NCI-H226 (cell line): ENCODE results near the gene GMPR2.
"Not testable (repeated sequence)": the region's sequence is repeated elsewhere in the genome, so short reads cannot be mapped to it uniquely, and the experiment has no call there.

Experiments
- DNase-seq: peaks from one replicate; pipeline ENCODE4 v3.0.0-alpha.2; 2015

GMPR2 gene

DNA sequence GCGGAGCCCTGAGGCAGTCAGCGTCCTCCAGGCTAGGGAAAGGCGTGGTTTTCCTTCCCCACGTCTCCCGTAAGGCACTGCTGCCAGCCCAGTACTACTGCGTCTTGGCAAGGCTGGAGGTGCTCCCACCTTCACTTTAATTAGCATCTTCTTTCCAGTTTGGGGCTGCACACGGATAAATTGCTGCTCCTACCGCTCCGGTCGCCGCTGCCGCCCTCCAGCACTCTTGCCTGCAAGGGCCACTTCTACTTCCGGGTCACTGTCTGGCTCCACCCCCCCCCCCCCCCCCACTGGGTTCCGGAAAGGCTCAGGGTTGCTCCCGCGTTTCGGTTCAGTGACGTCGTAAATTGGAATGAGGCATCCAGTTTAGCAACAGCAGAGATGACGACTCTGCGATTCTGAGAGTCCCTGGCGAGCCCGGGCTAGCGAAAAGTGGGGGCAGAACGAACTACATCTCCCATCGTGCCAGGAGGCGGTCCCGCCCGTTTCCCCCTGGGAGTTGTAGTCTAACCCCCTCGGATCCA is 546 bp upstream of the GMPR2 start, which contains the start of gene NEDD8:
TSS of gene NEDD8 (minus strand) at position 247 of the 524 bp plus-strand sequence. CDS start at position 147, 100 bp downstream.
- peak; percentile 98 for DNase-seq

DNA sequence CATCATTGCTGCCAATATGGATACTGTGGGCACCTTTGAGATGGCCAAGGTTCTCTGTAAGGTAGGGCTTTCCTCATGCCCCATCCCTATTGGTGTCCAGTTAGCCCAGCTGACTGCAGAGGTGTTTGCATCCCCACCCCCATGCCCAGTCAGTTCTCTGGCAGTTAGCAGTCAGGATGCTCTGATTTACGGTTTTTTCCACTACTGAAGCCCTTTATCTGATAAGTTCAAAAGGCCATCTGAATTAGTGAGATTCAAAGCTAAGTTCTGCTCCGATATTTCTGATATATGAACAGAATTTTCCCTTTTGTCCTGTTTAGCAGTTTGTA is 773 bp downstream of the GMPR2 start:
- peak; percentile 22 for DNase-seq

DNA sequence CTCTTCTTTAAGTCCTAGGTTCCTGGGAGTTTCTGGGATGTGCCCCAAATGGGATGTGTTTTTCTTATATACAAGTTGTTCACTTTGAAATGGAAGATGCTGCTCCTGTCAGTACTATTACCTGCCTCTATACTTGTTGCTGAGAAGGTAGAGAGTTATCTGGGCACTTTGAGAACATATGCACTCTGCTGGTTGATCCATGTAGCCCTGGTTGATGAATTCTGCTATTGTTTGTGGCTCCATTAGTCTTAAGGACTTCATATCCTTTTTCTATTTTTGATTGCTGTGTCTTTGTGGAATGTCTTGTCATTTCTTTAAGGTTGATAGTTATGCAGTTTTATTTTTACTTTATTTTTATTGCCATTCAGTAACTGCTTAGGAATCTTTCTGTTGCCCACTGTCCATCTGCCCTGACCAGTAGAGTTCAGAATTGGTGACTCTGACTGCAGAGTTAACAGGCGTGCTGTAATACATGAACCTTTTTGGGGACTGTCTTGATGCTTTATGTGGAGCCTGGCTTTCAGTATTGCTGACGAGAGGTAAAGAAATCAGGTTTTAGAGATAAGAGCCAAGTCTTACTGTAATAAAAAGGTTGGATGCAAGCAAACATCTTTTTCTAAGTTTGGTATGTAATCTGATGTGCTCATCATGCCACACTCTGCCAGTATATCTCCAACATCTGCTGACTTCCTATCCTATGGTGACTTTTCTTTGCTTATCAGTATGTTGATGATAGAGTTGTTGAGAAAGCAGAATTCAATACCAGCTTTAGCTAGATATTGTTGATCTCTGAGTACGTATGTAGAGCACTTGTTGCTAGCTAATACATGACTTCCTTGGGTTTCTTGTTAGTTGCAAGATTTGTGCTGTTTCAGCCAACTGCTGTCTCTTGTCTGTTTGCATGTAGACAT is 1.6 kb downstream of the GMPR2 start:
- no peak for DNase-seq

DNA sequence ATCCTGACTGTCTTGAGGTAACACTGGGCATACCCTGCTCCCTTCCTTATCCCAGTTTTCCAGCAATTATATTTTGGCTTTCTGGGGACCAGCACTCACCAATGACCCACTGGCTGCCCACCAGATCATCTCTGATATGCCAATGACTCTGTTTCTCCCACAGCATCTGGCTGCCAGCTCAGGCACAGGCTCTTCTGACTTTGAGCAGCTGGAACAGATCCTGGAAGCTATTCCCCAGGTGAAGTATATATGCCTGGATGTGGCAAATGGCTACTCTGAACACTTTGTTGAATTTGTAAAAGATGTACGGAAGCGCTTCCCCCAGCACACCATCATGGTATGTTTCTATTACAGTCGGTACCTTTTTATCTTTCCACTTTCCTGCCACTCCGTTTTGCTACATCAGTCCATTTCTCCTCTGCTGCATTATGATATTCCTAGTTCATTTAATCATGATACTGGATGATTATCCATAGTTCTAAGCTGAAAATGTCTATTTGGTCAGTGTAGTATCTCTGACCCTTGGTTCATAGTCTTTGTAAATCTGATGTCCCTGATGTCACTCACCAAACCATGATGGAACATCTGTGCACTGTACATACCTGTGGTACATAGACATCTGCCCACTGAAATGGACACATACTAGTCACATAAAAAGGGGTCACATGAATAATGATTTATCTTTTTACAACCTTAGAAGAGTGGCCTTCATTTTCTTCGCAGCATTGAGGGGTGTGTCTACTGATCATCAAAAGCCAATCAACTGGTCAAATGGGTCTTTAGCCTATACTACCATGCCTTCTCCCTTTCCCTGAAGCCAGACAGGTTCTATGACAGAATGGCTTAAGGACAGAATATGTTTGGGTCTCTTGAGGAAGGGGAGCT is 3.3 kb downstream of the GMPR2 start:
- DNase-seq = no peak

GRCh38 chr14:24236689-24237462 is 4.1 kb downstream of the GMPR2 start:
- no peak for DNase-seq

GRCh38 chr14:24237463-24237955 is 4.8 kb downstream of the GMPR2 start:
- DNase-seq = no peak

DNA sequence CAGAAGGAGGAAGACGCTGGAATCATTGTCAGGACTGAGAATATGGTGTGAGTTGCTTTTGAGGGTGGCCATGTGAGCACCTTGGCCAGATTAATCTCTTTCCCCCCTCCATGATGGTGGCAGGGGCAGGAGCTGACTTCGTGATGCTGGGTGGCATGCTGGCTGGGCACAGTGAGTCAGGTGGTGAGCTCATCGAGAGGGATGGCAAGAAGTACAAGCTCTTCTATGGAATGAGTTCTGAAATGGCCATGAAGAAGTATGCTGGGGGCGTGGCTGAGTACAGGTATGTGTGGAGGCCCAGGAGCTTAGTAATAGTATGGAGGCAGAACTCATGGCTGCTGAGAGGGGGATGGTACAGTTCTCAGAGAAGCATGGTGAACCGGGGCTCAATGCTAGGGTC is 5.4 kb downstream of the GMPR2 start:
- DNase-seq = peak; percentile 57

DNA sequence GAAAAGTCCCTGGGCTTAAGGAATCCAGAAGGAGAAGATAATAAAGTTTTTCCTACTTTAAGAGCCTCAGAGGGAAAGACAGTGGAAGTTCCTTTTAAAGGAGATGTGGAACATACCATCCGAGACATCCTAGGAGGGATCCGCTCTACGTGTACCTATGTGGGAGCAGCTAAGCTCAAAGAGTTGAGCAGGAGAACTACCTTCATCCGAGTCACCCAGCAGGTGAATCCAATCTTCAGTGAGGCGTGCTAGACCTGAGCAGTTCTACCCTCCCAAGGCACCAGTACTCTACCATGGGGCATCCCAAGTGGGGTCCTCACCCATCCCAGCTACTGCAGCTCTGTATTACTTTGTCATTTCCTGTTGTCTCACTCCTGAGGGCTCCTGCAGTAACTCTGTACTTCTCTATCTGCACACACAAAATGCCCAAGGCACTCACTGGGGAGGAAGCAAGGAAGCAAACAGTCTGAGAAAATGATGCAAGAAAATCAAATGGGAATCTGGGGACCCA is 5.9 kb downstream of the GMPR2 start:
- DNase-seq = no peak

DNA sequence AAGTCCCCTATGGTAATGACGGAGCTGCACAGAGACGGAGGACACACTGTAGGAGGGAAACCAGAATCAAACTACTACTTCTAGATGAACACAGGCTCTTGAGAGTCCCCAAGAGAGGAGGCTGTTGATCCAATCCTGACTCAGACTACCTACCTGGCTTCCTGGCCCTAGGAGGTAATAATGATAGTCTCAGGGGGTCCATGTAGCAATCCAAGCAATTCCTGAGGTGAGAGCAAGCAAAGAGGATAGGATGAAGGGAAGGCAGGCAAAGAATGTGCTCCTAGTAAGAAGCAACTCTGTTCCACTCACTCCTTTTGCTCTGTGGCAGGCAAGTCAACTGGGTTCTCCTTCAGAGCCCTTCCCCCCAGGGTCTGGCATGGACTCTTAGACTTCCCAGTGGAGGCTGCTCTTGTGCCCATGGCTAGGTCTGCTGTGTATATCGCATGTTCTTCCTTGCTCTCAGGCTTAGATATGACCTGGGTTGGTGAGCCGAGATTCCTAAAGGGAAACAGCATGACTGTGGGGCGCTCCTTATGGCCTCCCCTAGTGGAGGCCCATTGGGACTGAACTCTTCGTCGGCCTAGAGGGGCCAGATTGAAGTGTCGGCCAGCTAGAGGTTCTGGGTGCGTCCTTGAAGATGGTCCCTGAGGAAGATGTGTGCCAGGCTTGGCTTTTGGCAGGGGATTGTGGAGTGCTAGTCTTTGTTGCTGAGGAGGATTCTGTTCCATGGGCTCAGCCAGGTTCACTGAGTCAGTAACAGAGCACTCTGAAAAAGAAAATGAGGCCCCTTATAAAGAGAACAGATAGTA is 7.6 kb downstream of the GMPR2 start:
- DNase-seq = no peak

- peak; percentile 84 for DNase-seq
These were observed 9.2 kb downstream of the GMPR2 start for GRCh38 chr14:24241829-24242443.

GRCh38 chr14:24243336-24243836 is 10.7 kb downstream of the GMPR2 start:
- no peak for DNase-seq

- DNase-seq = not testable (repeated sequence)
These were observed 12.6 kb downstream of the GMPR2 start for GRCh38 chr14:24245350-24245749.

GRCh38 chr14:24246765-24247212 is 14.1 kb downstream of the GMPR2 start:
- DNase-seq = no peak

DNA sequence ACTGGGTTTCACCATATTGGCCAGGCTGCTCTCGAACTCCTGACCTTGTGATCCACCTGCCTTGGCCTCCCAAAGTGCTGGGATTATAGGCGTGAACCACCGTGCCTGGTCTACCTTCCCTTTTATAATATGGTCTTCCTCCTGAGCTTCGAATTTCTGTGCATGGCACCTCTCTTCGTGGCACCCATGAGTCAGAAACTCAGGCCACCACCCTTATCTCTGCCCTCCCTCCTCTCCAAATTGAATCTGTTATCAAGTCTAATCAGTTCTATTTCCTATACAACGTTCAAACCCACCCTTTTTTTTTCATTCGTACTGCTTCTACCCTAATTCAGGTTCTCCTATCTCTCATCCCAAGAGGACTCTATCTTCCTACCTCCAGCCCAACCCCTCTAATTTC is 14.7 kb downstream of the GMPR2 start:
- no peak for DNase-seq

DNA sequence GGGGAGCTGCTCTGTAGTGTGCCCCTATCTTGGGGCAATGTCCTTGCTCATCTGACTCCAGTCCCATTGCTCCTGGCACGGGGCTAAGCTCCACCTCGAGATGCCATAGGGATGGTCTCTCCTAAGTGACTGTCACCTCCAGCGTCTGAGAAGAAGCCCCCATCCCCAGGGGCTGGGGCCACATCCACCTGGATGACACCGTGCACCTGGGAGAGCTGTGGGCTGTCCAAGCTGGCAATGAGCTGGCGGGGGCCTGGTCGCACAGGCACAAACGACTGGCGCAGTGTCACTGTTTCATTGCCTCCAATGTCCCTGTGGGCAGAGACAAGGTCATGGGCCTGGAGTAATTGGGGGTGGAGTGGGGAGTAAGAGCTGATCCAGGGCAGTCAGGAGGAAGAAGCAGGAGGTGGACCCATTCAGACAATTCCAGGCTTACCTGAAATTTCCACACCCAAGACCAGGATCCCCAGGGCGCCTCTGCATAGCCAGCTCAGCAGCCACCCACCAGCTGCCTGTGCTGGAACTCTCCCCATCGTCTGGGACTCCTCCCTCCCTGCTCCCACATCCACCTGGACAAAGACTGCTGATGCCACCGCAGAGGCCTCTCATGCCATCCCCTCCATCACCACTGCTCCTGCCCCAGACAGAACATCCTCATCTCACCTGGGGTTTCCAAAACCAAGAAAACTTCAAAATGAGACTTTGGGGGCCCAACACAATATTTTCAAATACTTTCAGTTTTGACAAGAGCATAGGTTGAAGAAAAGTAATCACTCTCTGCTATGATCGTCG is 16.7 kb downstream of the GMPR2 start:
- no peak for DNase-seq

DNA sequence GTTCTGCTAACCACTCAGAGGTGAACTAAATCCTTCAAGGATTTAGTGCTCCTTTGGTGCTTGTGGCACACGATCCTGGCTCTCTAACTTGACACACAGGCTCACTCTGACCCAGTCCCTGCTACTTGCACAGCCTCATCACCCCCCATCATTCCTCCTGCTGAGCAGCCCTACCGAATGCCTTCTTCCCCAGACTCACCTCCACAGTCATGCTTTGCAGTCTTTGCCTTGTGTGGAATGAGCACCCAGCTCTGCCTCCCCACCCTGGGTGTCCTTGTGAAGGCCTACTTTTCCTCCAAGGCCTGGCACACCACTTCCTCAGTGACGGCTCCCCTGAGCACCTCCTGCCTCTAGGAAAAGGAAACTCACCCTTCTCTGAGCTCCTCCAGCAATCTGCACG is 17.6 kb downstream of the GMPR2 start:
- DNase-seq = no peak

GRCh38 chr14:24251880-24252288 is 19.2 kb downstream of the GMPR2 start:
- peak; percentile 16 for DNase-seq

GRCh38 chr14:24252289-24253124 is 19.8 kb downstream of the GMPR2 start:
- no peak for DNase-seq

DNA sequence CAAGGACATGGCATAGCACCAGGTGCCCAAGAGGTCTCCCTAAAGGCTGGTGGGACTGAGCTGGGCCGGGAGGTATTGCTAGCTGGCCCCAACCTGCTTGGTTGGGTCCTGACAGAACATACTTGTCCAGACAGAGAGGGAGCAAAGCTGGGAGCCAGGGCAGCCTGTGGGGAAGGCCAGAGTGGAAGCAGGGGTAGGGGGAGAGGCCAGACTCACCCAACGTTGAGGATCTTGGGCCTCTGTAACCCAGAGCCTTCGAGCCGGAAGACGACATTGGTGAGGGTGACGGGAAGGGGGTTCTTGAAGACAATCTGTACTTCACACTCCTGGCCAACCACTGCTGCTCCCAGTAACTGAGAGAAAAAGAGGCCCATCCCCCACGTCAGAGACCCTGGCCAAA is 21.2 kb downstream of the GMPR2 start:
- DNase-seq = no peak
